H1 (cell line): ENCODE measurements around the gene BTBD16. TPM values are rescaled to one million over a fixed set of nuclear protein-coding genes. Genes with fewer than 3 reads are reported as not detected.

Experiments
- BRCA1 ChIP-seq: IDR thresholded peaks from 2 replicates; pipeline ENCODE4 v1.6.1; 2012; ENCODE audit warnings: low read depth, low read length, improper control_type of control experiment
- FOSL1 ChIP-seq: IDR thresholded peaks from 2 replicates; pipeline ENCODE4 v1.6.1; 2011; ENCODE audit warnings: mild to moderate bottlenecking, low read depth, low read length, moderate library complexity; ENCODE audit not compliant: insufficient read depth
- JUN ChIP-seq: IDR thresholded peaks from 2 replicates; pipeline ENCODE4 v1.6.1; 2011; ENCODE audit warnings: low read depth, mild to moderate bottlenecking, improper control_type of control experiment, low read length
- JUND ChIP-seq: IDR thresholded peaks from 2 replicates; pipeline ENCODE4 v1.6.1; 2011; ENCODE audit warnings: mild to moderate bottlenecking, improper control_type of control experiment, low read length
- KDM1A ChIP-seq: fragments of 200-600, 300-600 bp; sonication (generic); IDR thresholded peaks from 2 replicates; pipeline ENCODE4 v1.7.1; 2016; ENCODE audit warnings: mild to moderate bottlenecking, low read length, borderline replicate concordance
- KDM5A ChIP-seq: fragments of 200-600 bp; IDR thresholded peaks from 2 replicates; pipeline ENCODE4 v1.7.1; 2012; ENCODE audit warnings: mild to moderate bottlenecking, low read length, inconsistent platforms, mixed read lengths
- PHF8 ChIP-seq: fragments of 200-600 bp; sonication (generic); conservative IDR thresholded peaks from 2 replicates; pipeline ENCODE4 v1.7.1; 2012; ENCODE audit warnings: low read depth, mild to moderate bottlenecking, inconsistent platforms, low read length, moderate library complexity
- POLR2AphosphoS5 ChIP-seq: IDR thresholded peaks from 2 replicates; pipeline ENCODE4 v1.6.1; 2011; ENCODE audit warnings: low read depth, low read length
- POU5F1 ChIP-seq: IDR thresholded peaks from 2 replicates; pipeline ENCODE4 v1.6.1; 2011; ENCODE audit warnings: low read depth, mild to moderate bottlenecking, low read length, moderate library complexity
- RBBP5 ChIP-seq: IDR thresholded peaks from 2 replicates; pipeline ENCODE4 v1.7.1; 2012; ENCODE audit warnings: low read depth, mild to moderate bottlenecking, inconsistent platforms, low read length, moderate library complexity, borderline replicate concordance
- SAP30 ChIP-seq: fragments of 300-600 bp; sonication (generic); IDR thresholded peaks from 2 replicates; pipeline ENCODE4 v1.7.1; 2012; ENCODE audit warnings: low read length, moderate library complexity, mild to moderate bottlenecking, inconsistent platforms; ENCODE audit not compliant: insufficient read depth, insufficient replicate concordance
- SIX5 ChIP-seq: IDR thresholded peaks from 2 replicates; pipeline ENCODE4 v1.6.1; 2011; ENCODE audit warnings: mild to moderate bottlenecking, low read depth, low read length
- SP1 ChIP-seq: IDR thresholded peaks from 2 replicates; pipeline ENCODE4 v1.6.1; 2011; ENCODE audit warnings: low read depth, low read length
- SRF ChIP-seq: IDR thresholded peaks from 2 replicates; pipeline ENCODE4 v1.6.1; 2011; ENCODE audit warnings: mild to moderate bottlenecking, low read depth, low read length, moderate library complexity
- SUZ12 ChIP-seq: fragments of 200-600 bp; sonication (generic); IDR thresholded peaks from 2 replicates; pipeline ENCODE4 v1.6.1; 2012; ENCODE audit warnings: mild to moderate bottlenecking, inconsistent platforms, low read length, moderate library complexity, mixed read lengths
- TBP ChIP-seq: IDR thresholded peaks from 2 replicates; pipeline ENCODE4 v1.6.1; 2011; ENCODE audit warnings: low read depth, low read length, improper control_type of control experiment
- TCF12 ChIP-seq: IDR thresholded peaks from 2 replicates; pipeline ENCODE4 v1.6.1; 2011; ENCODE audit warnings: low read depth, mild to moderate bottlenecking, low read length
- YY1 ChIP-seq: IDR thresholded peaks from 2 replicates; pipeline ENCODE4 v1.6.1; 2011; ENCODE audit warnings: low read depth, mild to moderate bottlenecking, low read length
- polyA plus RNA-seq, 7 experiments: library from polyadenylated mRNA; depleted of rRNA in 3 of 7; stranded (reverse) in 5 of 7; unstranded in 2 of 7; fragments of >200 nt in 5 of 7; fragments of 200-250 nt in 2 of 7; gene quantifications; 1 replicate in 5 of 7; 2 replicates in 1 of 7; 4 replicates in 1 of 7; pipeline versions ENCODE4 v1.2.1 to v1.2.3, GENCODE V29; 2011 to 2013; ENCODE audit warnings: missing spikeins in 2 of 7, mixed read lengths in 2 of 7
- total RNA-seq: library from RNA; stranded (reverse); fragmentation: NEBNext Ultra II Directional; extraction: Animal tissue kit (Norgen Biotek cat#: 25700); gene quantifications from 2 replicates; pipeline ENCODE4 v1.2.1, GENCODE V29; 2021
- TF ChIP-seq, protein P1 (sequence below): IDR thresholded peaks from 2 replicates; pipeline ENCODE4 v1.6.1; 2011; ENCODE audit warnings: low read length, improper control_type of control experiment
- TF ChIP-seq, protein P2 (sequence below): IDR thresholded peaks from 2 replicates; pipeline ENCODE4 v1.6.1; 2011; ENCODE audit warnings: low read depth, mild to moderate bottlenecking, low read length; ENCODE audit not compliant: insufficient read depth
- TF ChIP-seq, protein P3 (sequence below): IDR thresholded peaks from 2 replicates; pipeline ENCODE4 v1.6.1; 2012; ENCODE audit warnings: inconsistent platforms
- TF ChIP-seq, protein P4 (sequence below): IDR thresholded peaks from 2 replicates; pipeline ENCODE4 v1.6.1; 2012; ENCODE audit warnings: inconsistent platforms

Gene BTBD16
- total and polyA plus RNA-seq, 2 of the 8 experiments (the other 6 are each of a cell fraction or from before 2014, with no cell fraction given) = 0.05 TPM; not detected in 1

DNA sequence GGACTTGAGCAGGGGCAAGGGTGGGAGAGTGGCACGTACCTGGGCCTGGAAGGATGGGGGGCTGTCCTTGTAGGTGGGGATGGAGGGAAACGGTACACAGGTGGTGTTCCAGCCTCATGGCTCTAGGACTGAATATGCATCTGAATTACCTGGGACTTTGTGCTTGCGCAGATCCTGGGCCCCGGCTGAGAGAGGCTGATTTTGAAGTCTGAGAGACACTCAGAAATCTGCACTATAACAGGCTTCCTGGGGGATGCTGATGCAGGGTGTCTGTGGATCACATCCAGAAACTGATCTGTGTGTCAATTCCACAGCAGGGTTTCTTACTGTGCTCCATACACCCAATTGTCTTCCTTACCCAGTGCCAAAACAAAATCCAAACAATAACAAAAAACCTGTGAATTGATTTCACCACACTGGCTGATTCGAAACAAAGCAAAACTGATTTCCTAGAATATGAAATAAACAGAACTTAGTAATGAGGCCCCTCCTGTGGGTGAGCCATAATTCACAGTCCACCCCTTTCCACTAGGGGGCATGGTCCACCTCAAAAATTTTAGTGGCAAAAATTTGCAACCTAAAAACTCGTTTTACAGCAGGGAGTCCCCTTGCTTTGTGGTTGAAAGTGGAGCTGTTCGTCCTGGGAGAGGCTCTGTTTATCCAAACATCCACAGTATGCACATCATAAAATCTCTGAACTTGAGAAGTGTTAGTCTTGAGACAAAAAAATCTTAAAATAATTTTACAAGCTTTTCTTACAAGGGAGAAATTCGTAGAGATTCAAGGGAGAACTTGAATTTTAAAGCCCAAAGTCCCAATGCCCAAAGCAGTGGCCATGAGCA, 71.4 kb downstream of the BTBD16 start (continued):
- TF ChIP-seq, protein P1, sequence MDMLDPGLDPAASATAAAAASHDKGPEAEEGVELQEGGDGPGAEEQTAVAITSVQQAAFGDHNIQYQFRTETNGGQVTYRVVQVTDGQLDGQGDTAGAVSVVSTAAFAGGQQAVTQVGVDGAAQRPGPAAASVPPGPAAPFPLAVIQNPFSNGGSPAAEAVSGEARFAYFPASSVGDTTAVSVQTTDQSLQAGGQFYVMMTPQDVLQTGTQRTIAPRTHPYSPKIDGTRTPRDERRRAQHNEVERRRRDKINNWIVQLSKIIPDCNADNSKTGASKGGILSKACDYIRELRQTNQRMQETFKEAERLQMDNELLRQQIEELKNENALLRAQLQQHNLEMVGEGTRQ = no peak
- TF ChIP-seq YY1 (no peak), JUND (no peak), POLR2AphosphoS5 (no peak), SIX5 (no peak), POU5F1 (no peak), KDM1A (no peak), SAP30 (no peak), SUZ12 (no peak), KDM5A (no peak), FOSL1 (no peak), BRCA1 (no peak), JUN (no peak), TCF12 (no peak), RBBP5 (no peak), SP1 (no peak), SRF (no peak), TBP (no peak), PHF8 (no peak)
- TF ChIP-seq, protein P2, sequence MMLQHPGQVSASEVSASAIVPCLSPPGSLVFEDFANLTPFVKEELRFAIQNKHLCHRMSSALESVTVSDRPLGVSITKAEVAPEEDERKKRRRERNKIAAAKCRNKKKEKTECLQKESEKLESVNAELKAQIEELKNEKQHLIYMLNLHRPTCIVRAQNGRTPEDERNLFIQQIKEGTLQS = no peak
- TF ChIP-seq, protein P3, sequence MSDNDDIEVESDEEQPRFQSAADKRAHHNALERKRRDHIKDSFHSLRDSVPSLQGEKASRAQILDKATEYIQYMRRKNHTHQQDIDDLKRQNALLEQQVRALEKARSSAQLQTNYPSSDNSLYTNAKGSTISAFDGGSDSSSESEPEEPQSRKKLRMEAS = peak; percentile 61
- TF ChIP-seq, protein P4, sequence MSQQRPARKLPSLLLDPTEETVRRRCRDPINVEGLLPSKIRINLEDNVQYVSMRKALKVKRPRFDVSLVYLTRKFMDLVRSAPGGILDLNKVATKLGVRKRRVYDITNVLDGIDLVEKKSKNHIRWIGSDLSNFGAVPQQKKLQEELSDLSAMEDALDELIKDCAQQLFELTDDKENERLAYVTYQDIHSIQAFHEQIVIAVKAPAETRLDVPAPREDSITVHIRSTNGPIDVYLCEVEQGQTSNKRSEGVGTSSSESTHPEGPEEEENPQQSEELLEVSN = peak; percentile 75
- TF ChIP-seq, all 59 proteins: peak for 7
